Tibial artery (tissue), 4 donors: ENCODE results near the gene PSD4.
A peak's percentile ranks its signal among the peaks of the same experiment; 100 is the strongest.

Experiments used
- DNase-seq, 2 donors: peaks; one replicate each; pipeline ENCODE4 v3.0.0-alpha.2; 2019
- H3K27ac ChIP-seq, 2 donors: fragments of 200-600 bp; sonication (generic) in 1 of 2; 1 replicate in 1 of 2; 2 replicates in 1 of 2; pipeline ENCODE4 v1.5.1; 2018 to 2019; ENCODE audit warnings: mild to moderate bottlenecking in 1 of 2
- H3K27me3 ChIP-seq, 2 donors: fragments of 200-600 bp; sonication (generic) in 1 of 2; one replicate each; pipeline versions ENCODE4 v1.5.1 to v1.6.0; 2016 to 2019
- H3K36me3 ChIP-seq, 3 donors: fragments of 200-600 bp; sonication (generic) in 2 of 3; one replicate each; pipeline ENCODE4 v1.5.1; 2016 to 2019; ENCODE audit warnings: mild to moderate bottlenecking in 2 of 3
- H3K4me1 ChIP-seq, 4 donors: fragments of 200-600 bp; sonication (generic) in 2 of 4; 1 replicate in 3 of 4; 2 replicates in 1 of 4; pipeline ENCODE4 v1.5.1; 2016 to 2019
- H3K4me3 ChIP-seq, 2 donors: fragments of 200-600 bp; sonication (generic) in 1 of 2; 1 replicate in 1 of 2; 2 replicates in 1 of 2; pipeline ENCODE4 v1.5.1; 2018 to 2019; ENCODE audit warnings: mild to moderate bottlenecking in 2 of 2
- H3K9me3 ChIP-seq, 3 donors: fragments of 200-600 bp; sonication (generic) in 1 of 3; one replicate each; pipeline ENCODE4 v1.5.1; 2016 to 2019
- intact Hi-C: fragments of 100-400 bp; cut with DNase I; formaldehyde crosslinking; loops from one replicate; pipeline ENCODE4 v1.15.0; 2023; ENCODE audit warnings: low total_unique reads
- TF ChIP-seq, protein P1 (sequence below), 2 experiments: fragments of 200-600 bp in 1 of 2; fragments of 450-650 bp in 1 of 2; IDR thresholded peaks; one replicate each; pipeline ENCODE4 v1.5.1; 2017 to 2019; ENCODE audit warnings: antibody characterized with exemption in 2 of 2, mild to moderate bottlenecking in 1 of 2, moderate library complexity in 1 of 2

The PSD4 gene

GRCh38 chr2:113138428-113139322 lies 35.1 kb upstream of the PSD4 start:
- Histone ChIP-seq H3K27ac (no peak overlapping the region), H3K4me3 (no peak overlapping the region), H3K36me3 (no peaks in the 10 kb centered on the region), H3K9me3 (no peaks in the 10 kb centered on the region), H3K4me1 (no peaks in the 10 kb centered on the region), H3K27me3 (no peaks in the 10 kb centered on the region)
- TF ChIP-seq, protein P1, sequence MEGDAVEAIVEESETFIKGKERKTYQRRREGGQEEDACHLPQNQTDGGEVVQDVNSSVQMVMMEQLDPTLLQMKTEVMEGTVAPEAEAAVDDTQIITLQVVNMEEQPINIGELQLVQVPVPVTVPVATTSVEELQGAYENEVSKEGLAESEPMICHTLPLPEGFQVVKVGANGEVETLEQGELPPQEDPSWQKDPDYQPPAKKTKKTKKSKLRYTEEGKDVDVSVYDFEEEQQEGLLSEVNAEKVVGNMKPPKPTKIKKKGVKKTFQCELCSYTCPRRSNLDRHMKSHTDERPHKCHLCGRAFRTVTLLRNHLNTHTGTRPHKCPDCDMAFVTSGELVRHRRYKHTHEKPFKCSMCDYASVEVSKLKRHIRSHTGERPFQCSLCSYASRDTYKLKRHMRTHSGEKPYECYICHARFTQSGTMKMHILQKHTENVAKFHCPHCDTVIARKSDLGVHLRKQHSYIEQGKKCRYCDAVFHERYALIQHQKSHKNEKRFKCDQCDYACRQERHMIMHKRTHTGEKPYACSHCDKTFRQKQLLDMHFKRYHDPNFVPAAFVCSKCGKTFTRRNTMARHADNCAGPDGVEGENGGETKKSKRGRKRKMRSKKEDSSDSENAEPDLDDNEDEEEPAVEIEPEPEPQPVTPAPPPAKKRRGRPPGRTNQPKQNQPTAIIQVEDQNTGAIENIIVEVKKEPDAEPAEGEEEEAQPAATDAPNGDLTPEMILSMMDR (IDR thresholded peaks at IDR 0.05) = peak; percentile 54 to 68
- intact Hi-C loops = no loop called here
- DNase-seq = no peak

GRCh38 chr2:113141451-113141850 lies 32.3 kb upstream of the PSD4 start:
- DNase-seq = no peak
- intact Hi-C loops = no loop called here
- TF ChIP-seq, protein P1 (IDR thresholded peaks at IDR 0.05) = no peak
- Histone ChIP-seq H3K27ac (no peak overlapping the region), H3K27me3 (no peaks in the 10 kb centered on the region), H3K4me1 (no peaks in the 10 kb centered on the region), H3K36me3 (no peaks in the 10 kb centered on the region), H3K4me3 (no peak overlapping the region), H3K9me3 (peaks cover 0 to 3% (median 0%) of the 10 kb centered on the region in 3 donors)

DNA sequence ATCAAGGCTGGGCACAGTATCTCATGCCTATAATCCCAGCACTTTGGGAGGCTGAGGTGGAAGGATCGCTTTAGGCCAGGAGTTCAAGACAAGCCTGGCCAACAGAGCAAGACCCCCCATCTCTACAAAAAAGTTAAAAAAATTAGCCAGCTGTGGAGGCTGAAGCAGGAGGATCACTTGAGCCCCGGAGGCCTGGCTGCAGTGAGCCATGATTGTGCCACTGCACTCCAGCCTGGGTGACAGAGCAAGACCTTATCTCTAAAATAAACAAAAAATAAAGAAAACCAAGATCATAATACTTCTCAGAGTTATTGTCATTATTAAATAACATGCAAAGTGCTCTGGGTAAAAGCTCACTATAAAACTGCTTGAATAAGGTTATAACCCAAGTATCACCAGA lies 31.5 kb upstream of the PSD4 start:
- Histone ChIP-seq H3K36me3 (no peaks in the 10 kb centered on the region), H3K27ac (no peak overlapping the region), H3K4me3 (no peak overlapping the region), H3K4me1 (no peaks in the 10 kb centered on the region), H3K9me3 (peaks cover 0 to 3% (median 0%) of the 10 kb centered on the region in 3 donors), H3K27me3 (no peaks in the 10 kb centered on the region)
- TF ChIP-seq, protein P1 (IDR thresholded peaks at IDR 0.05) = no peak
- no peak for DNase-seq
- intact Hi-C loops = no loop called here

- intact Hi-C loops = no loop called here
- Histone ChIP-seq H3K9me3 (peaks cover 0 to 3% (median 0%) of the 10 kb centered on the region in 3 donors), H3K4me3 (no peak overlapping the region), H3K4me1 (no peaks in the 10 kb centered on the region), H3K27me3 (no peaks in the 10 kb centered on the region), H3K27ac (no peak overlapping the region), H3K36me3 (no peaks in the 10 kb centered on the region)
- TF ChIP-seq, protein P1 (IDR thresholded peaks at IDR 0.05) = no peak
- DNase-seq = no peak
These were observed 29.5 kb upstream of the PSD4 start for GRCh38 chr2:113144259-113144658.

GRCh38 chr2:113148606-113149552 lies 24.9 kb upstream of the PSD4 start:
- Histone ChIP-seq H3K27me3 (no peaks in the 10 kb centered on the region), H3K4me1 (no peaks in the 10 kb centered on the region), H3K36me3 (no peaks in the 10 kb centered on the region), H3K27ac (no peak overlapping the region), H3K4me3 (no peak overlapping the region), H3K9me3 (peaks cover 0 to 3% (median 0%) of the 10 kb centered on the region in 3 donors)
- intact Hi-C loops = no loop called here
- TF ChIP-seq, protein P1 (IDR thresholded peaks at IDR 0.05) = no peak
- DNase-seq = no peak
